H9 (cell line): ENCODE results near the gene RANBP9. TPM values are rescaled to one million over a fixed set of nuclear protein-coding genes. Genes with fewer than 3 reads are reported as not detected.

Source experiments
- DNase-seq: peaks from one replicate; pipeline ENCODE4 v3.0.0-alpha.2; 2017
- H2AFZ ChIP-seq: one replicate; pipeline ENCODE4 v1.6.1; 2013; ENCODE audit warnings: mild to moderate bottlenecking, low read length, control low read depth, moderate library complexity
- H2AK5ac ChIP-seq: 2 replicates; pipeline ENCODE4 v1.6.1; 2013; ENCODE audit warnings: low read length, control low read depth, mixed read lengths; ENCODE audit not compliant: insufficient read length
- H2BK120ac ChIP-seq: one replicate; pipeline ENCODE4 v1.6.1; 2013; ENCODE audit warnings: low read depth, mild to moderate bottlenecking, low read length, control low read depth, inconsistent platforms; ENCODE audit not compliant: poor library complexity, severe bottlenecking
- H2BK12ac ChIP-seq: 2 replicates; pipeline ENCODE4 v1.6.1; 2013; ENCODE audit warnings: low read length, control low read depth, mixed read lengths, low read depth; ENCODE audit not compliant: insufficient read length
- H2BK15ac ChIP-seq: 2 replicates; pipeline ENCODE4 v1.6.1; 2013; ENCODE audit warnings: low read depth, low read length, control low read depth
- H2BK20ac ChIP-seq: one replicate; pipeline ENCODE4 v1.6.1; 2013; ENCODE audit warnings: low read depth, mild to moderate bottlenecking, low read length, control low read depth, inconsistent platforms; ENCODE audit not compliant: poor library complexity, severe bottlenecking
- H2BK5ac ChIP-seq: 2 replicates; pipeline ENCODE4 v1.6.1; 2013; ENCODE audit warnings: low read length, control low read depth, mixed read lengths; ENCODE audit not compliant: insufficient read length
- H3K14ac ChIP-seq: 2 replicates; pipeline ENCODE4 v1.6.1; 2013; ENCODE audit warnings: low read length, control low read depth; ENCODE audit not compliant: insufficient read depth
- H3K18ac ChIP-seq: 2 replicates; pipeline ENCODE4 v1.6.1; 2013; ENCODE audit warnings: low read depth, mild to moderate bottlenecking, mixed read lengths, low read length, control low read depth; ENCODE audit not compliant: insufficient read length
- H3K23ac ChIP-seq: 2 replicates; pipeline ENCODE4 v1.6.1; 2013; ENCODE audit warnings: low read length, control low read depth, mixed read lengths, low read depth; ENCODE audit not compliant: insufficient read length
- H3K23me2 ChIP-seq: 2 replicates; pipeline ENCODE4 v1.6.1; 2013; ENCODE audit warnings: low read depth, mild to moderate bottlenecking, mixed read lengths, low read length, control low read depth; ENCODE audit not compliant: insufficient read length, poor library complexity, severe bottlenecking
- H3K27ac ChIP-seq: 2 replicates; pipeline ENCODE4 v1.5.1; 2013; ENCODE audit warnings: low read length, control low read depth, mixed read lengths, low read depth; ENCODE audit not compliant: insufficient read length
- H3K27me3 ChIP-seq: 2 replicates; pipeline ENCODE4 v1.6.1; 2013; ENCODE audit warnings: low read length, control low read depth, inconsistent platforms; ENCODE audit not compliant: insufficient read depth
- H3K4ac ChIP-seq: 2 replicates; pipeline ENCODE4 v1.6.1; 2013; ENCODE audit warnings: low read depth, mild to moderate bottlenecking, control low read depth, inconsistent platforms, low read length, moderate library complexity
- H3K4me1 ChIP-seq: 2 replicates; pipeline ENCODE4 v1.6.1; 2013; ENCODE audit warnings: low read length, control low read depth, inconsistent platforms; ENCODE audit not compliant: insufficient read depth
- H3K4me2 ChIP-seq: 2 replicates; pipeline ENCODE4 v1.6.1; 2013; ENCODE audit warnings: low read length, control low read depth, mixed read lengths; ENCODE audit not compliant: insufficient read length, insufficient read depth
- H3K56ac ChIP-seq: 2 replicates; pipeline ENCODE4 v1.6.1; 2013; ENCODE audit warnings: low read depth, mild to moderate bottlenecking, mixed read lengths, low read length, control low read depth; ENCODE audit not compliant: insufficient read length
- H3K79me1 ChIP-seq: 2 replicates; pipeline ENCODE4 v1.6.1; 2013; ENCODE audit warnings: low read depth, mild to moderate bottlenecking, moderate library complexity, low read length, control low read depth, inconsistent platforms; ENCODE audit not compliant: insufficient read depth, poor library complexity, severe bottlenecking
- H3K79me2 ChIP-seq: 2 replicates; pipeline ENCODE4 v1.6.1; 2013; ENCODE audit warnings: low read length, control low read depth, inconsistent platforms; ENCODE audit not compliant: insufficient read depth
- H3K9ac ChIP-seq: 2 replicates; pipeline ENCODE4 v1.6.1; 2013; ENCODE audit warnings: low read length, control low read depth, mixed read lengths; ENCODE audit not compliant: insufficient read length; ENCODE audit errors: extremely low read depth
- H3K9me3 ChIP-seq: one replicate; pipeline ENCODE4 v1.6.1; 2013; ENCODE audit warnings: low read depth, low read length, inconsistent platforms; ENCODE audit not compliant: control insufficient read depth
- H3T11ph ChIP-seq: one replicate; pipeline ENCODE4 v1.6.1; 2013; ENCODE audit warnings: mild to moderate bottlenecking, low read length, control low read depth, inconsistent platforms
- H4K20me1 ChIP-seq: one replicate; pipeline ENCODE4 v1.6.1; 2013; ENCODE audit not compliant: control insufficient read depth, insufficient read length, insufficient read depth
- H4K5ac ChIP-seq: 2 replicates; pipeline ENCODE4 v1.6.1; 2013; ENCODE audit warnings: low read depth, mild to moderate bottlenecking, mixed read lengths, low read length, control low read depth; ENCODE audit not compliant: insufficient read length
- H4K8ac ChIP-seq: replicated peaks from 2 replicates; pipeline ENCODE4 v1.6.1; 2013; ENCODE audit warnings: low read length, control low read depth, mixed read lengths, low read depth; ENCODE audit not compliant: insufficient read length
- H4K91ac ChIP-seq: 2 replicates; pipeline ENCODE4 v1.6.1; 2013; ENCODE audit warnings: low read depth, mild to moderate bottlenecking, moderate library complexity, mixed read lengths, low read length, control low read depth; ENCODE audit not compliant: insufficient read length
- H3K27ac Mint-ChIP-seq, 3 experiments: 2 replicates in 2 of 3; 3 replicates in 1 of 3; pipeline ENCODE4 v1.8.0; 2020 to 2021; ENCODE audit warnings: mixed read lengths in 3 of 3, mild to moderate bottlenecking in 1 of 3, moderate library complexity in 1 of 3
- H3K27me3 Mint-ChIP-seq: 2 replicates; pipeline ENCODE4 v1.8.0; 2021; ENCODE audit warnings: low read depth, mild to moderate bottlenecking, moderate library complexity, mixed read lengths
- H3K36me3 Mint-ChIP-seq, 3 experiments: 2 replicates in 2 of 3; 3 replicates in 1 of 3; pipeline ENCODE4 v1.8.0; 2020 to 2021; ENCODE audit warnings: low read depth in 3 of 3, mixed read lengths in 3 of 3; ENCODE audit not compliant: insufficient read depth in 1 of 3
- H3K4me1 Mint-ChIP-seq, 2 experiments: 2 replicates each; pipeline ENCODE4 v1.8.0; 2020; ENCODE audit warnings: mixed read lengths in 2 of 2
- H3K4me3 Mint-ChIP-seq, 2 experiments: 2 replicates in 1 of 2; 3 replicates in 1 of 2; pipeline ENCODE4 v1.8.0; 2020 to 2021; ENCODE audit warnings: mild to moderate bottlenecking in 2 of 2, mixed read lengths in 2 of 2, moderate library complexity in 1 of 2
- H3K9me3 Mint-ChIP-seq, 2 experiments: 2 replicates in 1 of 2; 3 replicates in 1 of 2; pipeline ENCODE4 v1.8.0; 2020; ENCODE audit warnings: mild to moderate bottlenecking in 2 of 2, mixed read lengths in 2 of 2, moderate library complexity in 1 of 2
- CTCF ChIP-seq: fragments of 200-600 bp; sonication (generic); conservative IDR thresholded peaks from 3 replicates; pipeline ENCODE4 v1.8.0; 2021; ENCODE audit warnings: antibody characterized with exemption, mild to moderate bottlenecking
- total RNA-seq: library from RNA; stranded (reverse); gene quantifications from 2 replicates; pipeline ENCODE4 v1.2.1, GENCODE V29; 2021

Gene RANBP9
- total RNA-seq, 1 experiment from 2014 or later = 37.2 TPM

GRCh38 chr6:13664703-13665352 is 46.8 kb downstream of the RANBP9 start:
- H3K4me1 Mint-ChIP-seq = peaks cover 37 to 47% of the 10 kb centered on the region in 2 experiments

More at GRCh38 chr6:13664703-13665352, 46.8 kb downstream of the RANBP9 start:
- Histone ChIP-seq H3T11ph (no peak overlapping the region), H2AK5ac (no peak overlapping the region), H4K91ac (no peak overlapping the region), H2BK120ac (no peak overlapping the region), H3K4me1 (no peaks in the 10 kb centered on the region; the same call in none of the 2 replicates), H2BK12ac (no peak overlapping the region), H2BK20ac (no peak overlapping the region), H3K56ac (no peak overlapping the region), H3K23ac (no peak overlapping the region), H3K27me3 (no peaks in the 10 kb centered on the region), H3K18ac (no peak overlapping the region), H3K9ac (no peak overlapping the region), H4K8ac (no peak overlapping the region), H3K4me2 (no peak overlapping the region), H3K23me2 (no peaks in the 10 kb centered on the region), H2BK15ac (no peak overlapping the region), H3K4ac (no peak overlapping the region), H4K20me1 (no peaks in the 10 kb centered on the region), H2BK5ac (no peak overlapping the region), H3K14ac (no peak overlapping the region), H3K27ac (no peak overlapping the region), H3K79me1 (peaks cover 2% of the 10 kb centered on the region), H3K9me3 (no peaks in the 10 kb centered on the region), H3K79me2 (peaks cover 4% of the 10 kb centered on the region; the same call in 1 of the 2 replicates), H4K5ac (no peak overlapping the region), H2AFZ (no peak overlapping the region)
- peaks cover 0 to 4% of the 10 kb centered on the region in 2 experiments; a peak in 2 of 5 replicates for H3K9me3 Mint-ChIP-seq
- peaks cover 0 to 3% (median 0%) of the 10 kb centered on the region in 3 experiments; a peak in 1 of 7 replicates for H3K36me3 Mint-ChIP-seq
- no peak overlapping the region for H3K4me3 Mint-ChIP-seq
- H3K27ac Mint-ChIP-seq = peak overlapping the region in 1 of 3 experiments; percentile 28; a peak in 1 of 7 replicates
- H3K27me3 Mint-ChIP-seq = no peaks in the 10 kb centered on the region
- no peak for DNase-seq
- no peak for TF ChIP-seq CTCF
